ENCODE results near the gene CAMKV. TPM values are rescaled to one million over a fixed set of nuclear protein-coding genes. Genes with fewer than 3 reads are reported as not detected.
"Not testable (repeated sequence)": the region's sequence is repeated elsewhere in the genome, so short reads cannot be mapped to it uniquely, and the experiment has no call there.

The CAMKV gene
- total RNA-seq, 2 experiments from 2014 or later, result 1.8 to 2.1 TPM

DNA sequence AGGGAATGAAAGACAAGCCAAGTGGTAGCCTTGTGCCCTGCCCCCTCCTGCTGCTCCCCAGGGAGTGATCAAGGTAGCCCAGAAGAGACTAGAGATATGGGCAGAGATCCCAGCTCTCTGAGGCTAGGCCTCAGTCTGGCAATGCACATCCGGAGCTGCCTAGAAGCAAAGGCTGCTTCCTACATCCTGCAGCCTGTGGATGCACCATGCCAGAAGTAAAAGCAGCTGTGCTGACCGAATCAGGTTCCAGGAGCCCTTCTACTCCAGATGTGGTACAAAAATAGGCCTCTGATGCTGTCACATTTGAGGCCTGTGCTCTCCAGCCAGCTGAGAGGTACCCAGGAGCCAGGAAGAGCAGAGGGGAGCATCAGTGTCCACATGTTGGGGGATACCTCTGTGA is 29.3 kb downstream of the CAMKV start:
- ChIA-PET POLR2A (interaction anchor here (1.2 to 3.9 kb wide), 2 partner anchors 30 to 37 kb away, joined by 3 to 37 read pairs; partner anchors contain the start of gene INKA1), CTCF (interaction anchor here (1.9 to 22.5 kb wide), 4 partner anchors 12 to 301 kb away, joined by 10 to 412 read pairs (median 28); partner anchors contain the start of genes CDHR4, INKA1, TRAIP and UBA7)
- Mint-ChIP-seq H3K36me3 (ENCODE audit: low read depth) (peaks cover 12% of the 10 kb centered on the region), H3K4me1 (ENCODE audit: low read depth) (peaks cover 1% of the 10 kb centered on the region), H3K27me3 (no peaks in the 10 kb centered on the region), H3K9me3 (no peaks in the 10 kb centered on the region), H3K27ac (no peak overlapping the region), H3K4me3 (no peak overlapping the region)
- no peak for DNase-seq
- intact Hi-C loops (cut with micrococcal nuclease), result no loop called here
- TF ChIP-seq, protein P1, sequence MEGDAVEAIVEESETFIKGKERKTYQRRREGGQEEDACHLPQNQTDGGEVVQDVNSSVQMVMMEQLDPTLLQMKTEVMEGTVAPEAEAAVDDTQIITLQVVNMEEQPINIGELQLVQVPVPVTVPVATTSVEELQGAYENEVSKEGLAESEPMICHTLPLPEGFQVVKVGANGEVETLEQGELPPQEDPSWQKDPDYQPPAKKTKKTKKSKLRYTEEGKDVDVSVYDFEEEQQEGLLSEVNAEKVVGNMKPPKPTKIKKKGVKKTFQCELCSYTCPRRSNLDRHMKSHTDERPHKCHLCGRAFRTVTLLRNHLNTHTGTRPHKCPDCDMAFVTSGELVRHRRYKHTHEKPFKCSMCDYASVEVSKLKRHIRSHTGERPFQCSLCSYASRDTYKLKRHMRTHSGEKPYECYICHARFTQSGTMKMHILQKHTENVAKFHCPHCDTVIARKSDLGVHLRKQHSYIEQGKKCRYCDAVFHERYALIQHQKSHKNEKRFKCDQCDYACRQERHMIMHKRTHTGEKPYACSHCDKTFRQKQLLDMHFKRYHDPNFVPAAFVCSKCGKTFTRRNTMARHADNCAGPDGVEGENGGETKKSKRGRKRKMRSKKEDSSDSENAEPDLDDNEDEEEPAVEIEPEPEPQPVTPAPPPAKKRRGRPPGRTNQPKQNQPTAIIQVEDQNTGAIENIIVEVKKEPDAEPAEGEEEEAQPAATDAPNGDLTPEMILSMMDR (IDR thresholded peaks at IDR 0.05), result no peak
- no peak for ATAC-seq

GRCh38 chr3:49839193-49839809 is 30.4 kb downstream of the CAMKV start:
- peak; percentile 90 for DNase-seq
- intact Hi-C loops (cut with micrococcal nuclease), result loop anchor here (2.0 kb wide), 1 partner anchor 36 kb away; the partner anchor contains the start of gene INKA1
- TF ChIP-seq, protein P1 (IDR thresholded peaks at IDR 0.05), result peak; percentile 78
- no peaks in the 10 kb centered on the region for H3K9me3 Mint-ChIP-seq
- peaks cover 18% of the 10 kb centered on the region for H3K36me3 Mint-ChIP-seq (ENCODE audit: low read depth)
- peak; percentile 93 for ATAC-seq
- no peaks in the 10 kb centered on the region for H3K27me3 Mint-ChIP-seq
- H3K4me3 Mint-ChIP-seq, result no peak overlapping the region
- H3K27ac Mint-ChIP-seq, result no peak overlapping the region
- ChIA-PET POLR2A (interaction anchor here (1.1 to 3.9 kb wide), 5 partner anchors 26 to 118 kb away, joined by 3 to 37 read pairs (median 4); partner anchors contain the start of genes INKA1 and UBA7), CTCF (interaction anchor here (0.6 to 22.5 kb wide), 49 partner anchors 9 to 388 kb away, joined by 3 to 412 read pairs (median 4); partner anchors contain the start of genes AMIGO3, CAMKV, CDHR4 and INKA1)
- H3K4me1 Mint-ChIP-seq (ENCODE audit: low read depth), result peaks cover 1% of the 10 kb centered on the region

- no peaks in the 10 kb centered on the region for H3K27me3 Mint-ChIP-seq
- H3K27ac Mint-ChIP-seq, result no peak overlapping the region
- ATAC-seq (no peak), DNase-seq (no peak)
- TF ChIP-seq, protein P1 (IDR thresholded peaks at IDR 0.05), result no peak
- no peak overlapping the region for H3K4me3 Mint-ChIP-seq
- H3K36me3 Mint-ChIP-seq (ENCODE audit: low read depth), result peaks cover 20% of the 10 kb centered on the region
- no peaks in the 10 kb centered on the region for H3K9me3 Mint-ChIP-seq
- ChIA-PET CTCF (interaction anchor here (5.8 to 22.5 kb wide), 2 partner anchors 8 to 23 kb away, joined by 37 to 412 read pairs; partner anchors contain the start of genes CDHR4, INKA1 and UBA7), POLR2A (interaction anchor here (1.1 kb wide), 2 partner anchors 14 to 26 kb away, joined by 3 to 4 read pairs; no protein-coding TSS in a partner anchor)
- no peaks in the 10 kb centered on the region for H3K4me1 Mint-ChIP-seq (ENCODE audit: low read depth)
- intact Hi-C loops (cut with micrococcal nuclease), result no loop called here
Measured at GRCh38 chr3:49831341-49831740, 38.4 kb downstream of the CAMKV start.

DNA sequence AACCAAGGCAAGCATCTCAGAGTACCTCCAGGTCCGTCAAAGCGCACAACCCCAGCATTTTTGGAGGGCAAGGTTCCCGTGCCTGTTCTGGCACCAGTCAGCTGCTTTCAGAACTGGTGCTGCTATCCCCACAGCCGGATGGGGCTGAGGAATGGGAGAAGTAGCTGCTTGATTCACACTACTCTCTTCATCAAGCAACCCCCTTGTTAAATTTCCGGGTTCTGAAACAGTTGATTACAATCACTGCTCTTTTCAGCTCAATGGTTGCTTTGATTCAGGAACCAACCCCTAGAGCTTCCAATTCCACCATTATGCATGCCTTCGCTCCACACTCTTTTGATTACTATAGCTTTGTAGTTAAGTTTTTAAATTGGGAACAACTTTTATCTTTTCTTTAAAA is 43.7 kb downstream of the CAMKV start:
- DNase-seq (no peak), ATAC-seq (no peak)
- H3K4me1 Mint-ChIP-seq (ENCODE audit: low read depth), result no peaks in the 10 kb centered on the region
- no peak overlapping the region for H3K27ac Mint-ChIP-seq
- no peak overlapping the region for H3K4me3 Mint-ChIP-seq
- H3K9me3 Mint-ChIP-seq, result no peaks in the 10 kb centered on the region
- H3K27me3 Mint-ChIP-seq, result no peaks in the 10 kb centered on the region
- intact Hi-C loops (cut with micrococcal nuclease), result no loop called here
- TF ChIP-seq, protein P1 (IDR thresholded peaks at IDR 0.05), result no peak
- ChIA-PET CTCF (interaction anchor here (5.8 kb wide), 1 partner anchor 13 kb away, joined by 37 read pairs; no protein-coding TSS in a partner anchor), POLR2A (no interaction called here)
- H3K36me3 Mint-ChIP-seq (ENCODE audit: low read depth), result peaks cover 4% of the 10 kb centered on the region

GRCh38 chr3:49823131-49823530 is 46.6 kb downstream of the CAMKV start:
- H3K4me3 Mint-ChIP-seq; H3K4me1 Mint-ChIP-seq (ENCODE audit: low read depth); intact Hi-C loops (cut with micrococcal nuclease); H3K36me3 Mint-ChIP-seq (ENCODE audit: low read depth); H3K9me3 Mint-ChIP-seq; DNase-seq; H3K27ac Mint-ChIP-seq; H3K27me3 Mint-ChIP-seq; ATAC-seq: not testable (repeated sequence)
- POLR2A ChIA-PET, result interaction anchor here (0.7 to 1.3 kb wide), 2 partner anchors 18 to 628 kb away, joined by 3 to 4 read pairs; no protein-coding TSS in a partner anchor
- CTCF ChIA-PET, result interaction anchor here (0.6 kb wide), 1 partner anchor 39 kb away, joined by 3 read pairs; no protein-coding TSS in a partner anchor

Data from activated CD8-positive, alpha-beta T cell treated with anti-CD3 and anti-CD28 coated beads for 36 hours (primary cell).